IMR-90 (cell line): ENCODE data around the gene CNKSR3. TPM values are rescaled to one million over a fixed set of nuclear protein-coding genes. Genes with fewer than 3 reads are reported as not detected.
A peak's percentile ranks its signal among the peaks of the same experiment; 100 is the strongest.

Experiments used
- ATAC-seq: fragments of 200-7000 bp; cut with Tn5 transposase; 2 replicates; pipeline ENCODE4 v1.9.1; 2020; ENCODE audit warnings: low read depth, mild to moderate bottlenecking, moderate library complexity
- BruUV-seq: library from RNA; stranded (reverse); fragments of 400-500 nt; replicated peaks from 2 replicates; lab custom pipeline; 2021; lab: Mats Ljungman, UMichigan
- CTCF ChIA-PET: fragments of 300-600 bp; formaldehyde crosslinking; extraction: SDS; loops from one replicate; lab custom pipeline; 2021; ENCODE audit warnings: antibody characterized with exemption; lab: Yijun Ruan, JAX
- POLR2A ChIA-PET: fragments of 300-600 bp; sonication (Branson Sonifier 250); formaldehyde crosslinking; loops from one replicate; lab custom pipeline; 2022; ENCODE audit warnings: antibody characterized with exemption; ENCODE audit not compliant: unreplicated experiment; lab: Charles Lee
- DNase-seq: peaks from one replicate; pipeline ENCODE4 v3.0.0; 2013
- H2AFZ ChIP-seq: replicated peaks from 2 replicates; pipeline ENCODE3; 2013; ENCODE audit warnings: low read length, mild to moderate bottlenecking; ENCODE audit not compliant: poor library complexity
- H2AK5ac ChIP-seq: 2 replicates; pipeline ENCODE4 v1.6.1; 2013; ENCODE audit warnings: low read depth, low read length, inconsistent platforms
- H2AK9ac ChIP-seq: replicated peaks from 2 replicates; pipeline ENCODE3; 2013; ENCODE audit warnings: mild to moderate bottlenecking, low read depth, low read length, moderate library complexity; ENCODE audit not compliant: poor library complexity
- H2BK120ac ChIP-seq: 2 replicates; pipeline ENCODE4 v1.6.1; 2013; ENCODE audit warnings: low read depth, low read length, inconsistent platforms
- H2BK15ac ChIP-seq: 3 replicates; pipeline ENCODE4 v1.6.1; 2013; ENCODE audit warnings: low read depth, low read length, inconsistent platforms
- H2BK20ac ChIP-seq: 2 replicates; pipeline ENCODE4 v1.6.1; 2013; ENCODE audit warnings: low read depth, mild to moderate bottlenecking, inconsistent platforms, low read length, moderate library complexity
- H2BK5ac ChIP-seq: 2 replicates; pipeline ENCODE4 v1.6.1; 2013; ENCODE audit warnings: mild to moderate bottlenecking, low read depth, low read length, inconsistent platforms; ENCODE audit not compliant: poor library complexity, severe bottlenecking
- H3K14ac ChIP-seq: replicated peaks from 2 replicates; pipeline ENCODE4 v1.6.1; 2013; ENCODE audit warnings: low read depth, low read length, inconsistent platforms
- H3K18ac ChIP-seq: 2 replicates; pipeline ENCODE4 v1.6.1; 2013; ENCODE audit warnings: low read depth, low read length, control low read depth
- H3K23ac ChIP-seq: 2 replicates; pipeline ENCODE4 v1.6.1; 2013; ENCODE audit warnings: low read depth, low read length, inconsistent platforms
- H3K27ac ChIP-seq: 2 replicates; pipeline ENCODE4 v1.5.1; 2013; ENCODE audit warnings: mild to moderate bottlenecking, control low read depth, low read length; ENCODE audit not compliant: insufficient read depth
- H3K27me3 ChIP-seq: 2 replicates; pipeline ENCODE4 v1.6.1; 2013; ENCODE audit warnings: low read length; ENCODE audit not compliant: control insufficient read depth, insufficient read depth
- H3K36me3 ChIP-seq: 2 replicates; pipeline ENCODE4 v1.6.1; 2013; ENCODE audit warnings: low read length, mixed read lengths; ENCODE audit not compliant: control insufficient read depth, insufficient read depth
- H3K4ac ChIP-seq: 2 replicates; pipeline ENCODE4 v1.6.1; 2013; ENCODE audit warnings: low read depth, low read length, inconsistent platforms
- H3K4me1 ChIP-seq: 2 replicates; pipeline ENCODE4 v1.6.1; 2013; ENCODE audit warnings: low read length, mixed read lengths; ENCODE audit not compliant: control insufficient read depth, insufficient read depth
- H3K4me2 ChIP-seq: 2 replicates; pipeline ENCODE4 v1.6.1; 2013; ENCODE audit warnings: low read depth, mild to moderate bottlenecking, control low read depth, low read length, moderate library complexity
- H3K4me3 ChIP-seq: 2 replicates; pipeline ENCODE4 v1.5.1; 2013; ENCODE audit warnings: low read depth, mild to moderate bottlenecking, control low read depth, low read length, moderate library complexity; ENCODE audit not compliant: insufficient read depth
- H3K56ac ChIP-seq: 2 replicates; pipeline ENCODE4 v1.6.1; 2013; ENCODE audit warnings: low read length, inconsistent platforms; ENCODE audit not compliant: insufficient read depth; ENCODE audit errors: extremely low read depth
- H3K79me1 ChIP-seq, 2 experiments: 2 replicates each; pipeline ENCODE4 v1.6.1; 2013; ENCODE audit warnings: low read length in 2 of 2, inconsistent platforms in 1 of 2, low read depth in 1 of 2
- H3K9ac ChIP-seq: 2 replicates; pipeline ENCODE4 v1.6.1; 2013; ENCODE audit warnings: low read depth, low read length, control low read depth
- H3K9me1 ChIP-seq: 2 replicates; pipeline ENCODE4 v1.6.1; 2013; ENCODE audit warnings: low read length, inconsistent platforms; ENCODE audit not compliant: insufficient read depth
- H3K9me3 ChIP-seq: 2 replicates; pipeline ENCODE4 v1.6.1; 2013; ENCODE audit warnings: low read length; ENCODE audit not compliant: control insufficient read depth, insufficient read depth
- H4K20me1 ChIP-seq: 2 replicates; pipeline ENCODE4 v1.6.1; 2013; ENCODE audit warnings: low read length, inconsistent platforms; ENCODE audit not compliant: insufficient read depth
- H4K5ac ChIP-seq: 2 replicates; pipeline ENCODE4 v1.6.1; 2013; ENCODE audit warnings: mild to moderate bottlenecking, low read depth, low read length, control low read depth
- H4K8ac ChIP-seq, 2 experiments: 2 replicates each; pipeline ENCODE4 v1.6.1; 2013; ENCODE audit warnings: low read depth in 2 of 2, low read length in 2 of 2, control low read depth in 1 of 2, inconsistent platforms in 1 of 2
- H4K91ac ChIP-seq: 2 replicates; pipeline ENCODE4 v1.6.1; 2013; ENCODE audit warnings: low read depth, low read length, inconsistent platforms; ENCODE audit not compliant: insufficient read depth
- RAD21 ChIP-seq: IDR thresholded peaks from 2 replicates; pipeline ENCODE4 v1.6.1; 2012; ENCODE audit warnings: low read length, improper control_type of control experiment
- RCOR1 ChIP-seq: IDR thresholded peaks from 2 replicates; pipeline ENCODE4 v1.6.1; 2012; ENCODE audit warnings: mild to moderate bottlenecking, low read length, improper control_type of control experiment; ENCODE audit not compliant: insufficient replicate concordance
- WGBS, 2 experiments: methylation state at CpG; one replicate each; pipeline versions ENCODE4 v1.1.5 to v1.1.7; 2013; ENCODE audit warnings: missing lambda C conversion rate in 2 of 2; ENCODE audit not compliant: insufficient read length in 1 of 2; ENCODE audit errors: extremely low coverage in 2 of 2; 5-methylcytosine and 5-hydroxymethylcytosine counted together
- dilution Hi-C: fragments of 300-500 bp; cut with HindIII; formaldehyde crosslinking; loops from one replicate; pipeline ENCODE4 v1.14.3; 2018; ENCODE audit warnings: low sequenced_read_pairs; ENCODE audit not compliant: unreplicated experiment
- in situ Hi-C: fragments of 300-500 bp; cut with MboI; formaldehyde crosslinking; loops from 3 replicates; pipeline ENCODE4 v1.14.3; 2019; ENCODE audit warnings: low sequenced_read_pairs, inconsistent platforms, mixed read lengths
- intact Hi-C: fragments of 100-400 bp; cut with micrococcal nuclease; formaldehyde crosslinking; loops from 2 replicates; pipeline ENCODE4 v1.10.0; 2022
- polyA plus RNA-seq, 3 experiments: library from polyadenylated mRNA; depleted of rRNA; stranded (reverse); fragments of >200 nt; gene quantifications; 2 replicates each; pipeline ENCODE4 v1.2.3, GENCODE V29; 2012; ENCODE audit warnings: low replicate concordance in 1 of 3
- total RNA-seq: library from RNA; depleted of rRNA; stranded (reverse); fragments of >200 nt; gene quantifications from 2 replicates; pipeline ENCODE4 v1.2.3, GENCODE V29; 2012

The CNKSR3 gene
- total and polyA plus RNA-seq, 2 of the 4 experiments (the other 2 are of a cell fraction), result 6.7 to 15.8 TPM

DNA sequence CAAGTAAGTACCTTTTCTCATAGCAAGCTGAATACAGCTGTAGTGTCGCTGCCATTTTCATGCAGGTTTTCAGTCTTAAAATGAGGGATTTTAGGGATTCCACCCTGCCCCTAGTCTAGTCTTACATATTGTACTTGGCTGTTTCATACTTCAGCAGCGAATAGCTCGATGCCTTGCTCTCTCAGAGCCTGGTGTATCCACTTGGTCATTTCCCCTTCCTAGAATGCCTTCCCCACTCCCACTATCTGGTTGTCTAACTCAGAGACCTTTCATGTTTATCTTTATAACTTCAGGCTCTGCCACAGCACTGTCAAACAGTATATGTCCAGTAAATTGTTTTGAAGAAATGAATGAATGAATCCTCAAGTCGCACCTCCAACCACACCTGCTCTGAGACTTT, 132.8 kb downstream of the CNKSR3 start:
- Histone ChIP-seq H3K9ac (no peak overlapping the region), H4K91ac (no peak overlapping the region; the same call in 1 of the 2 replicates), H2AFZ (no peak overlapping the region), H3K27ac (no peak overlapping the region), H3K36me3 (no peaks in the 10 kb centered on the region), H4K8ac (0 out of 4 replicates have a peak overlapping the region, but pooled peaks of 1 of the 2 experiments have one; percentile 12), H4K20me1 (no peaks in the 10 kb centered on the region), H4K5ac (no peak overlapping the region), H2AK9ac (no peak overlapping the region), H3K23ac (no peak overlapping the region), H2AK5ac (peak overlapping the region; percentile 35), H3K4ac (0 out of 2 replicates have a peak overlapping the region, but pooled peaks have one; percentile 65), H3K79me1 (no peaks in the 10 kb centered on the region), H3K56ac (no peak overlapping the region), H3K18ac (peak overlapping the region; percentile 3; the same call in 1 of the 2 replicates), H3K9me1 (no peaks in the 10 kb centered on the region), H2BK5ac (no peak overlapping the region), H3K14ac (no peak overlapping the region), H3K4me3 (no peak overlapping the region), H2BK15ac (no peak overlapping the region), H3K4me1 (peaks cover 1% of the 10 kb centered on the region; the same call in 1 of the 2 replicates), H3K4me2 (no peak overlapping the region), H2BK20ac (peak overlapping the region; percentile 68; the same call in 1 of the 2 replicates), H2BK120ac (peak overlapping the region; percentile 64; the same call in 1 of the 2 replicates), H3K27me3 (no peaks in the 10 kb centered on the region), H3K9me3 (no peaks in the 10 kb centered on the region)
- POLR2A ChIA-PET, result no interaction called here
- in situ Hi-C loops, result no loop called here
- WGBS, 2 experiments, result no CpG with 5 or more reads among the region's 4 CpGs
- TF ChIP-seq RAD21 (no peak), RCOR1 (no peak)
- CTCF ChIA-PET, result no interaction called here
- dilution Hi-C loops, result no loop called here
- ATAC-seq, result peak; percentile 54
- no peak for DNase-seq
- no TSS peak for BruUV-seq
- intact Hi-C loops, result no loop called here
